ENCODE measurements around the gene ATP6V1B1. TPM values are rescaled to one million over a fixed set of nuclear protein-coding genes. Genes with fewer than 3 reads are reported as not detected.

The ATP6V1B1 gene
- polyA plus RNA-seq, 1 donor: 1.3 TPM

Other genes with a start within 250 kb of the ATP6V1B1 start
- gene ADD2, start 167.7 kb upstream of the ATP6V1B1 start, polyA plus RNA-seq (ENCODE audit: insufficient read length): 3.0 TPM
- gene FIGLA, start 145.3 kb upstream of the ATP6V1B1 start, polyA plus RNA-seq (ENCODE audit: insufficient read length): not detected
- 0.36 TPM for gene CLEC4F, start 115.3 kb upstream of the ATP6V1B1 start, polyA plus RNA-seq (ENCODE audit: insufficient read length)
- gene CD207, start 100.1 kb upstream of the ATP6V1B1 start, polyA plus RNA-seq (ENCODE audit: insufficient read length): 0.27 TPM
- gene VAX2, start 35.3 kb upstream of the ATP6V1B1 start, polyA plus RNA-seq (ENCODE audit: insufficient read length): 5.2 TPM
- gene ANKRD53, start 42.7 kb downstream of the ATP6V1B1 start, polyA plus RNA-seq (ENCODE audit: insufficient read length): 1.5 TPM
- gene TEX261, start 59.0 kb downstream of the ATP6V1B1 start, polyA plus RNA-seq (ENCODE audit: insufficient read length): 40.2 TPM
- gene NAGK, start 132.7 kb downstream of the ATP6V1B1 start, polyA plus RNA-seq (ENCODE audit: insufficient read length): 81.5 TPM
- gene MCEE, start 194.3 kb downstream of the ATP6V1B1 start, polyA plus RNA-seq (ENCODE audit: insufficient read length): 22.1 TPM
- gene MPHOSPH10, start 194.7 kb downstream of the ATP6V1B1 start, polyA plus RNA-seq (ENCODE audit: insufficient read length): 27.3 TPM